Measurements from ENCODE around the gene TTLL4.

TTLL4 gene, protein sequence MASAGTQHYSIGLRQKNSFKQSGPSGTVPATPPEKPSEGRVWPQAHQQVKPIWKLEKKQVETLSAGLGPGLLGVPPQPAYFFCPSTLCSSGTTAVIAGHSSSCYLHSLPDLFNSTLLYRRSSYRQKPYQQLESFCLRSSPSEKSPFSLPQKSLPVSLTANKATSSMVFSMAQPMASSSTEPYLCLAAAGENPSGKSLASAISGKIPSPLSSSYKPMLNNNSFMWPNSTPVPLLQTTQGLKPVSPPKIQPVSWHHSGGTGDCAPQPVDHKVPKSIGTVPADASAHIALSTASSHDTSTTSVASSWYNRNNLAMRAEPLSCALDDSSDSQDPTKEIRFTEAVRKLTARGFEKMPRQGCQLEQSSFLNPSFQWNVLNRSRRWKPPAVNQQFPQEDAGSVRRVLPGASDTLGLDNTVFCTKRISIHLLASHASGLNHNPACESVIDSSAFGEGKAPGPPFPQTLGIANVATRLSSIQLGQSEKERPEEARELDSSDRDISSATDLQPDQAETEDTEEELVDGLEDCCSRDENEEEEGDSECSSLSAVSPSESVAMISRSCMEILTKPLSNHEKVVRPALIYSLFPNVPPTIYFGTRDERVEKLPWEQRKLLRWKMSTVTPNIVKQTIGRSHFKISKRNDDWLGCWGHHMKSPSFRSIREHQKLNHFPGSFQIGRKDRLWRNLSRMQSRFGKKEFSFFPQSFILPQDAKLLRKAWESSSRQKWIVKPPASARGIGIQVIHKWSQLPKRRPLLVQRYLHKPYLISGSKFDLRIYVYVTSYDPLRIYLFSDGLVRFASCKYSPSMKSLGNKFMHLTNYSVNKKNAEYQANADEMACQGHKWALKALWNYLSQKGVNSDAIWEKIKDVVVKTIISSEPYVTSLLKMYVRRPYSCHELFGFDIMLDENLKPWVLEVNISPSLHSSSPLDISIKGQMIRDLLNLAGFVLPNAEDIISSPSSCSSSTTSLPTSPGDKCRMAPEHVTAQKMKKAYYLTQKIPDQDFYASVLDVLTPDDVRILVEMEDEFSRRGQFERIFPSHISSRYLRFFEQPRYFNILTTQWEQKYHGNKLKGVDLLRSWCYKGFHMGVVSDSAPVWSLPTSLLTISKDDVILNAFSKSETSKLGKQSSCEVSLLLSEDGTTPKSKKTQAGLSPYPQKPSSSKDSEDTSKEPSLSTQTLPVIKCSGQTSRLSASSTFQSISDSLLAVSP

DNA sequence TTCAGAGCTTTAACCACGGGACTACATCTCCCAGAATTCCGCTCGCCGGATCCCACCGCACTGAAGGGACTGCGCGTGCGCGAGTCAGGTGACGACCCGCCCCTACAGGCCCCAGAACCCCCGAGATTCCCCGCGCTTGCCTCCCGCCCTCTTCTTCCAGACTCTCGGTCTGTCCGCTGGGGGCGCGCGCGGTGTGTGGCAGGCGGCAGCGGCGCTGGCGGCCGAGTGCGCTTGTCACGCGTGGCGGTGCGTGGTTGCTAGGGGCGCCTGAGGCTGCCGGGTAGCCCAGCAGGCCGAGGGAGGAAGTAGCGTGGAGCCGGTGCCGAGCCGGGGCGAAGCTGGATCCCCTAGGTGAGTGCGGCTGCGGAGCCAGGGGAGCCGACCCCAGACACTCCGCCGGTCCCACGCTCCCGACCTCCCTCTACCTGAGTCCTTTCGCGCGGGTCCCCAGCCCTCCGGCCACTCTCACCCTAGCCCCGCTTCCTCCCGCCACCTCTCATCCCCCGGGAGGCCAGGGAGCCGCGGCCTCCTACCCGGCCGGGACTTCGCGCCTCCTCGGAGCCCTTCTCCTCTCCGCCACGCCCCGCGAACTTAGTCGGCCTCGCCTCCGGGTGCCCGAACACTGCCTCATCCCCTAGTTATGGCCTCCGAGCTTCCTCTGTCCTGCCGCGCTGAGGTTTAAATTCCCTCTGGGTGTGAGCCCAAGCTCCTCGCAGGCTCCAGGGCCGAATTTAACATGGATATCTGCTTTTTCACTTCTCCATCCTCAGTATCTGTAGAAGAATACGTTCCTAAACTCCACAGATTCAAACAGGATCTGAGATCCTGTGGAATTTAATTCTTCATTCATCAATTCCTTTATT is at the start of gene TTLL4:
TTLL4 (plus strand) TSS at position 149 of the 863 bp plus-strand sequence. CDS start 26,842 bp downstream, outside the sequence.
- in situ Hi-C loops (cut with HindIII; ENCODE audit: low pct_ligation_motif_present, low sequenced_read_pairs), result no loop called here
- TF ChIP-seq, protein P1, sequence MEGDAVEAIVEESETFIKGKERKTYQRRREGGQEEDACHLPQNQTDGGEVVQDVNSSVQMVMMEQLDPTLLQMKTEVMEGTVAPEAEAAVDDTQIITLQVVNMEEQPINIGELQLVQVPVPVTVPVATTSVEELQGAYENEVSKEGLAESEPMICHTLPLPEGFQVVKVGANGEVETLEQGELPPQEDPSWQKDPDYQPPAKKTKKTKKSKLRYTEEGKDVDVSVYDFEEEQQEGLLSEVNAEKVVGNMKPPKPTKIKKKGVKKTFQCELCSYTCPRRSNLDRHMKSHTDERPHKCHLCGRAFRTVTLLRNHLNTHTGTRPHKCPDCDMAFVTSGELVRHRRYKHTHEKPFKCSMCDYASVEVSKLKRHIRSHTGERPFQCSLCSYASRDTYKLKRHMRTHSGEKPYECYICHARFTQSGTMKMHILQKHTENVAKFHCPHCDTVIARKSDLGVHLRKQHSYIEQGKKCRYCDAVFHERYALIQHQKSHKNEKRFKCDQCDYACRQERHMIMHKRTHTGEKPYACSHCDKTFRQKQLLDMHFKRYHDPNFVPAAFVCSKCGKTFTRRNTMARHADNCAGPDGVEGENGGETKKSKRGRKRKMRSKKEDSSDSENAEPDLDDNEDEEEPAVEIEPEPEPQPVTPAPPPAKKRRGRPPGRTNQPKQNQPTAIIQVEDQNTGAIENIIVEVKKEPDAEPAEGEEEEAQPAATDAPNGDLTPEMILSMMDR (IDR thresholded peaks at IDR 0.05; ENCODE audit: low read depth, low read length, missing control alignments), result peak; percentile 72
- Histone ChIP-seq H3K27ac (peak within 1 kb of the TSS; percentile 78), H3K36me3 (replicated peaks) (no peaks in the 10 kb centered on the region), H3K4me3 (ENCODE audit: low read depth, low read length) (peak within 1 kb of the TSS; percentile 92), H3K27me3 (replicated peaks) (no peaks in the 10 kb centered on the region)
- peak; percentile 95 for DNase-seq

DNA sequence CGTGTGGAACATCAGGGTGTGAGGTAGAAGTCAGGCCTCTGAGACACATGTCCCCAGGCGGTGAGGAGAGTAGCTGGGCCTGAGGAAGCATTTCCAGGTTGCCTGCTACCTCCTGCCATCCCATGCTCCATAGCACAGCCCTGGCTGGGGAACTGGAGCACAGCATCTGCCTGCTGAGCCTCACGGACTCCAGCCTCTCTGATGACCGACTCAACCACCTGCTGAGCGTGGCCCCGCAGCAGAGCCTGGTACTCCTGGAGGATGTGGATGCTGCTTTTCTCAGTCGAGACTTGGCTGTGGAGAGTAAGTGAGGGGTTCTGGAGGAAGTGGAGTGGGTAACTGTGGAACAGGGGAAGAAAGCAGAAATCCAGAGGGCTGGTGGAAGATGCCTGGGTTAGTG is 48.3 kb upstream of the TTLL4 start:
- peaks cover 58% of the 10 kb centered on the region for H3K36me3 ChIP-seq (replicated peaks)
- TF ChIP-seq, protein P1 (IDR thresholded peaks at IDR 0.05; ENCODE audit: low read depth, low read length, missing control alignments), result no peak
- H3K27ac ChIP-seq, result no peak overlapping the region
- no peak for DNase-seq
- in situ Hi-C loops (cut with HindIII; ENCODE audit: low pct_ligation_motif_present, low sequenced_read_pairs), result no loop called here
- H3K4me3 ChIP-seq (ENCODE audit: low read depth, low read length), result no peak overlapping the region
- H3K27me3 ChIP-seq (replicated peaks), result no peaks in the 10 kb centered on the region

DNA sequence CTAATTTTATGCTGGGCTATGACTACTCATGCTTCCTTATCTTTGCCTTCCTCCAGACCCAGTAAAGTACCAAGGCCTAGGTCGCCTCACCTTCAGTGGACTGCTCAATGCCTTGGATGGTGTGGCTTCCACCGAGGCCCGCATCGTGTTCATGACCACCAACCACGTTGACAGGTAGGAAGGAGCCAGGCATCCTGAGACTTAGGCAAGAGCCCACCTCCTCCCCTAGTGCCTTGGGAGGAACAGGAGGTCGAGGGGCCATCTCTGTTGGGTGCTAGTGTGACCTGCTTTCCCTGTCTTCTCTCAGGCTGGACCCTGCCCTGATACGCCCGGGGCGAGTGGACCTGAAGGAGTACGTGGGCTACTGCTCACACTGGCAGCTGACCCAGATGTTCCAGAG is 47.8 kb upstream of the TTLL4 start:
- TF ChIP-seq, protein P1 (IDR thresholded peaks at IDR 0.05; ENCODE audit: low read depth, low read length, missing control alignments), result no peak
- in situ Hi-C loops (cut with HindIII; ENCODE audit: low pct_ligation_motif_present, low sequenced_read_pairs), result no loop called here
- H3K27me3 ChIP-seq (replicated peaks), result no peaks in the 10 kb centered on the region
- no peak for DNase-seq
- H3K36me3 ChIP-seq (replicated peaks), result peaks cover 63% of the 10 kb centered on the region
- no peak overlapping the region for H3K4me3 ChIP-seq (ENCODE audit: low read depth, low read length)
- no peak overlapping the region for H3K27ac ChIP-seq

DNA sequence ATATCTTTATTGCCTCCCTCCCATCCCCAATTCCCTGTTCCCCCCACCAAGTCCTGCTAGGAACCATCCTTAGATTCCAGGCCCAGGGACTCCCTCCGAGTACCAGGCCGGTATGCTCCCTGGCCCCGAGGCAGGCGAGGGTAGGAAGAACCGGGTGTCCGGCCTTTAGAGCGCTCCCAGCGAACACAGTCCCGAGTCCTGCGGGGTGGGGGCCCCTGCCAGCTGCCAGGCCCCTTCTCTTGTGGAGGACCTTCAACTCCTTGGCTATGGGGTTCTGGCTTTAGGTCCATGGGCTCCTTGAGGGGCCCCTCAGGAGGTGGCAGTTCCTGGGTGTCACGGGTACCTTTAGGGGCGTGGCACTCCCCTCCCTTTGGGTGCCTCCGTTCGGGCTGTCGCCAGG is 46.7 kb upstream of the TTLL4 start:
- H3K27me3 ChIP-seq (replicated peaks), result no peaks in the 10 kb centered on the region
- in situ Hi-C loops (cut with HindIII; ENCODE audit: low pct_ligation_motif_present, low sequenced_read_pairs), result no loop called here
- H3K4me3 ChIP-seq (ENCODE audit: low read depth, low read length), result no peak overlapping the region
- TF ChIP-seq, protein P1 (IDR thresholded peaks at IDR 0.05; ENCODE audit: low read depth, low read length, missing control alignments), result no peak
- H3K27ac ChIP-seq, result no peak overlapping the region
- peaks cover 68% of the 10 kb centered on the region for H3K36me3 ChIP-seq (replicated peaks)
- DNase-seq, result no peak

DNA sequence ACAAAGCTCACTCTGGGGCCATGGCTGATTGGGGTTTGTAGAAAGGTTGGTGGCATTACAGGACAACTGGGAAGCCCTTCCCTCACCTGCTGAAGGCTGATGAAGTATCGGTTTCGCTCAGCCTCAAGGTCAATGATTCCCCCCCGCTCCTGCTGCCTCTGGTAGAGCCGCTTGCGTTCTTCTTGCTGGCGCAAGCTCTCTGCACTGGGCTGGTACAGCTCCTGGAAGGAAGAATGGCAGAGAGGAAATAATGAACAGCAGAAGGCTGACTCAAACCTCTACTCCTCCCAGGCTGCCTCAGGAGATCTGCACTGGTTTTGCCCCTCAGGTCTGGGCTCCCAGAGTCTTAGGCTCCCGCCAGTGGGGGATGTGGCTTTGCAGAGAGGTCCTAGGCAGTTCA is 46.0 kb upstream of the TTLL4 start:
- Histone ChIP-seq H3K27ac (no peak overlapping the region), H3K27me3 (replicated peaks) (no peaks in the 10 kb centered on the region), H3K36me3 (replicated peaks) (peaks cover 68% of the 10 kb centered on the region), H3K4me3 (ENCODE audit: low read depth, low read length) (no peak overlapping the region)
- in situ Hi-C loops (cut with HindIII; ENCODE audit: low pct_ligation_motif_present, low sequenced_read_pairs), result no loop called here
- DNase-seq, result no peak
- TF ChIP-seq, protein P1 (IDR thresholded peaks at IDR 0.05; ENCODE audit: low read depth, low read length, missing control alignments), result no peak

Measured in brain microvascular endothelial cell (primary cell).